HCT116 (cell line): Measurements from ENCODE around the gene MUC13. TPM values are rescaled to one million over a fixed set of nuclear protein-coding genes. Genes with fewer than 3 reads are reported as not detected.

ENCODE experiments used
- ATAC-seq: fragments of 200-7000 bp; cut with Tn5 transposase; 2 replicates; pipeline ENCODE4 v1.9.1; 2020; ENCODE audit warnings: mild to moderate bottlenecking, moderate library complexity
- BruUV-seq: library from RNA; stranded (reverse); fragments of 400-500 nt; replicated peaks from 2 replicates; lab custom pipeline; 2021; lab: Mats Ljungman, UMichigan
- CTCF ChIA-PET: fragments of 300-600 bp; sonication (Branson Sonifier 250); formaldehyde crosslinking; loops from one replicate; lab custom pipeline; 2021; ENCODE audit warnings: antibody characterized with exemption; lab: Charles Lee
- POLR2A ChIA-PET: fragments of 300-600, 350-600 bp; sonication (Branson Sonifier 250); formaldehyde crosslinking; loops from one replicate; lab custom pipeline; 2021; ENCODE audit warnings: antibody characterized with exemption; lab: Charles Lee
- RAD21 ChIA-PET, 2 experiments: fragments of 300-600 bp; sonication (Branson Sonifier 250); formaldehyde crosslinking; loops; one replicate each; lab custom pipeline; 2023; ENCODE audit warnings: low total read pairs in 2 of 2; ENCODE audit not compliant: uncharacterized antibody in 2 of 2, unreplicated experiment in 2 of 2, low non-redundant PET in 1 of 2; lab: Charles Lee
- DNase-seq: peaks from one replicate; pipeline ENCODE4 v3.0.0-alpha.2; 2010; ENCODE audit warnings: low read depth, low spot score
- H2AFZ ChIP-seq: fragments of 200-600 bp; shearing (Covaris generic), sonication (generic); 2 replicates; pipeline ENCODE4 v1.6.1; 2017; ENCODE audit warnings: low read depth, mixed run types, mixed read lengths, antibody characterized with exemption, low read length; ENCODE audit not compliant: poor library complexity, severe bottlenecking
- H3K27ac ChIP-seq: 2 replicates; pipeline ENCODE4 v1.5.1; 2012; ENCODE audit warnings: low read depth, low read length
- H3K27me3 ChIP-seq: fragments of 200-600 bp; sonication (generic); 2 replicates; pipeline ENCODE4 v1.6.1; 2016; ENCODE audit warnings: mixed run types, low read length, mixed read lengths; ENCODE audit not compliant: insufficient read depth
- H3K36me3 ChIP-seq, 2 experiments: fragments of 200-500 bp in 1 of 2; fragments of 200-600 bp in 1 of 2; sonication (Bioruptor generic) in 1 of 2; sonication (generic) in 1 of 2; 2 replicates each; pipeline versions ENCODE4 v1.5.1 to v1.6.1; 2014 to 2016; ENCODE audit warnings: low read length in 2 of 2, inconsistent platforms in 1 of 2, mixed read lengths in 1 of 2, mixed run types in 1 of 2; ENCODE audit not compliant: insufficient read depth in 2 of 2, control insufficient read depth in 1 of 2
- H3K4me1 ChIP-seq, 2 experiments: fragments of 200-600 bp in 1 of 2; sonication (generic) in 1 of 2; 2 replicates each; pipeline versions ENCODE4 v1.5.1 to v1.6.1; 2012 to 2017; ENCODE audit warnings: low read length in 2 of 2, inconsistent platforms in 1 of 2, mild to moderate bottlenecking in 1 of 2, mixed read lengths in 1 of 2, mixed run types in 1 of 2, moderate library complexity in 1 of 2; ENCODE audit not compliant: insufficient read depth in 2 of 2, control insufficient read depth in 1 of 2
- H3K4me2 ChIP-seq: fragments of 200-600 bp; sonication (generic); 2 replicates; pipeline ENCODE4 v1.6.1; 2017; ENCODE audit warnings: mixed run types, low read length, mixed read lengths
- H3K4me3 ChIP-seq, 2 experiments: fragments of 200-600 bp in 1 of 2; sonication (generic) in 1 of 2; replicated peaks in 1 of 2; 2 replicates each; pipeline ENCODE4 v1.5.1; 2011 to 2016; ENCODE audit warnings: low read length in 2 of 2, control low read depth in 1 of 2, low read depth in 1 of 2, mild to moderate bottlenecking in 1 of 2, mixed read lengths in 1 of 2, mixed run types in 1 of 2
- H3K79me2 ChIP-seq: fragments of 200-600 bp; sonication (generic); 2 replicates; pipeline ENCODE4 v1.6.1; 2017; ENCODE audit warnings: mild to moderate bottlenecking, mixed run types, low read length, moderate library complexity, mixed read lengths; ENCODE audit not compliant: insufficient read depth
- H3K9ac ChIP-seq: fragments of 200-600 bp; sonication (generic); 2 replicates; pipeline ENCODE4 v1.6.1; 2016; ENCODE audit warnings: low read length, mixed read lengths
- H3K9me2 ChIP-seq: fragments of 200-600 bp; sonication (generic), shearing (Covaris generic); 2 replicates; pipeline ENCODE4 v1.6.1; 2017; ENCODE audit warnings: mixed run types, mild to moderate bottlenecking, moderate library complexity; ENCODE audit not compliant: insufficient read depth
- H3K9me3 ChIP-seq, 2 experiments: fragments of 200-500 bp in 1 of 2; fragments of 200-600 bp in 1 of 2; sonication (Bioruptor generic) in 1 of 2; sonication (generic) in 1 of 2; 2 replicates each; pipeline ENCODE4 v1.6.1; 2014 to 2017; ENCODE audit warnings: low read length in 2 of 2, mixed read lengths in 2 of 2, inconsistent platforms in 1 of 2, low read depth in 1 of 2, mild to moderate bottlenecking in 1 of 2, mixed run types in 1 of 2, moderate library complexity in 1 of 2; ENCODE audit not compliant: control insufficient read depth in 1 of 2, insufficient read depth in 1 of 2
- H4K20me1 ChIP-seq: fragments of 200-600 bp; sonication (generic), shearing (Covaris generic); 2 replicates; pipeline ENCODE4 v1.6.1; 2017; ENCODE audit warnings: mixed run types, mild to moderate bottlenecking, moderate library complexity; ENCODE audit not compliant: insufficient read depth
- CBX3 ChIP-seq: IDR thresholded peaks from 2 replicates; pipeline ENCODE4 v1.6.1; 2012; ENCODE audit warnings: low read depth
- CEBPB ChIP-seq: IDR thresholded peaks from 2 replicates; pipeline ENCODE4 v1.6.1; 2012; ENCODE audit warnings: low read depth
- CTCF ChIP-seq, 3 experiments: fragments of 200-600 bp in 1 of 3; sonication (generic) in 1 of 3; IDR thresholded peaks in 2 of 3; conservative IDR thresholded peaks in 1 of 3; 2 replicates each; pipeline ENCODE4 v1.5.1; 2012 to 2017; ENCODE audit warnings: low read depth in 2 of 3, low read length in 2 of 3, antibody characterized with exemption in 1 of 3, borderline replicate concordance in 1 of 3, control low read depth in 1 of 3, mild to moderate bottlenecking in 1 of 3, mixed read lengths in 1 of 3, mixed run types in 1 of 3, moderate library complexity in 1 of 3; ENCODE audit not compliant: insufficient read depth in 1 of 3
- EGR1 ChIP-seq: IDR thresholded peaks from 2 replicates; pipeline ENCODE4 v1.6.1; 2012; ENCODE audit warnings: low read depth
- ELF1 ChIP-seq: IDR thresholded peaks from 2 replicates; pipeline ENCODE4 v1.6.1; 2012; ENCODE audit warnings: low read depth, borderline replicate concordance
- EZH2 ChIP-seq: fragments of 200-600 bp; sonication (generic); IDR thresholded peaks from 2 replicates; pipeline ENCODE4 v1.6.1; 2017; ENCODE audit warnings: antibody characterized with exemption, mixed run types
- EZH2phosphoT487 ChIP-seq: fragments of 200-600 bp; IDR thresholded peaks from 2 replicates; pipeline ENCODE4 v1.6.1; 2018; ENCODE audit warnings: antibody characterized with exemption, borderline replicate concordance
- FOSL1 ChIP-seq: IDR thresholded peaks from 2 replicates; pipeline ENCODE4 v1.6.1; 2012; ENCODE audit warnings: low read depth
- JUND ChIP-seq: IDR thresholded peaks from 2 replicates; pipeline ENCODE4 v1.6.1; 2012
- MAX ChIP-seq: IDR thresholded peaks from 2 replicates; pipeline ENCODE4 v1.6.1; 2012
- POLR2A ChIP-seq: IDR thresholded peaks from 2 replicates; pipeline ENCODE4 v1.7.0; 2011; ENCODE audit warnings: borderline replicate concordance; ENCODE audit not compliant: insufficient read depth, insufficient read length; ENCODE audit errors: extremely low read depth
- POLR2AphosphoS5 ChIP-seq: IDR thresholded peaks from 2 replicates; pipeline ENCODE4 v1.6.1; 2011; ENCODE audit warnings: mild to moderate bottlenecking, low read depth, low read length, moderate library complexity
- RAD21 ChIP-seq: IDR thresholded peaks from 2 replicates; pipeline ENCODE4 v1.6.1; 2012; ENCODE audit warnings: low read depth, mild to moderate bottlenecking
- REST ChIP-seq: IDR thresholded peaks from 2 replicates; pipeline ENCODE4 v1.6.1; 2012; ENCODE audit warnings: low read depth
- SIN3A ChIP-seq: IDR thresholded peaks from 2 replicates; pipeline ENCODE4 v1.6.1; 2012; ENCODE audit warnings: low read depth
- SP1 ChIP-seq: IDR thresholded peaks from 2 replicates; pipeline ENCODE4 v1.6.1; 2012; ENCODE audit warnings: low read depth
- SRF ChIP-seq: IDR thresholded peaks from 2 replicates; pipeline ENCODE4 v1.6.1; 2012; ENCODE audit warnings: low read depth
- TCF7L2 ChIP-seq: IDR thresholded peaks from 2 replicates; pipeline ENCODE4 v1.7.0; 2011; ENCODE audit warnings: borderline replicate concordance, inconsistent platforms; ENCODE audit not compliant: insufficient read depth, insufficient read length; ENCODE audit errors: extremely low read depth
- YY1 ChIP-seq: IDR thresholded peaks from 2 replicates; pipeline ENCODE4 v1.6.1; 2011; ENCODE audit warnings: low read length, low read depth, moderate library complexity, mild to moderate bottlenecking; ENCODE audit not compliant: insufficient replicate concordance; ENCODE audit errors: extremely low read depth
- ZNF274 ChIP-seq: fragments of 200-500 bp; sonication (Bioruptor generic); IDR thresholded peaks from 2 replicates; pipeline ENCODE4 v1.6.1; 2014; ENCODE audit warnings: mild to moderate bottlenecking, low read depth, low read length, inconsistent platforms
- intact Hi-C: fragments of 100-400 bp; cut with micrococcal nuclease; formaldehyde crosslinking; loops from 2 replicates; pipeline ENCODE4 v1.10.0; 2022
- total RNA-seq: library from RNA; stranded (reverse); gene quantifications from one replicate; pipeline ENCODE4 v1.2.1, GENCODE V29; 2021; ENCODE audit not compliant: unreplicated experiment

Gene MUC13
- total RNA-seq, 1 experiment from 2014 or later: 0.44 TPM

- DNase-seq: no peak
- H3K27me3 ChIP-seq: no peaks in the 10 kb centered on the region
- no peaks in the 10 kb centered on the region for H4K20me1 ChIP-seq
- H3K9me2 ChIP-seq: no peaks in the 10 kb centered on the region
- no peaks in the 10 kb centered on the region for H3K9me3 ChIP-seq
- no peaks in the 10 kb centered on the region for H3K79me2 ChIP-seq
- no peak overlapping the region for H3K27ac ChIP-seq
- ChIA-PET RAD21 (no interaction called here), POLR2A (no interaction called here), CTCF (no interaction called here)
- TF ChIP-seq REST (no peak), TCF7L2 (no peak), POLR2A (no peak), CTCF (IDR thresholded peaks at IDR 0.05 in 2 of 3, conservative IDR thresholded peaks at IDR 0.05 in 1 of 3; ENCODE audit: borderline replicate concordance in 1 of 3, insufficient read depth in 1 of 3, low read depth in 2 of 3, low read length in 2 of 3) (no peak), YY1 (no peak), SP1 (no peak), SIN3A (no peak), RAD21 (no peak), EGR1 (no peak), EZH2phosphoT487 (no peak), JUND (no peak), POLR2AphosphoS5 (no peak), CBX3 (no peak), ELF1 (no peak), FOSL1 (no peak), MAX (no peak), CEBPB (no peak), ZNF274 (no peak), EZH2 (no peak), SRF (no peak)
- no peaks in the 10 kb centered on the region for H3K36me3 ChIP-seq
- no peak overlapping the region for H3K4me3 ChIP-seq
- ATAC-seq: no peak
- BruUV-seq: no TSS peak
- H3K4me2 ChIP-seq: no peak overlapping the region
- intact Hi-C loops: no loop called here
- no peak overlapping the region for H2AFZ ChIP-seq
- H3K4me1 ChIP-seq: no peaks in the 10 kb centered on the region
- H3K9ac ChIP-seq: no peak overlapping the region
Observed at GRCh38 chr3:124969190-124969589, 34.6 kb upstream of the MUC13 start.
